GM10248 (cell line): ENCODE measurements around the gene MAP3K5.

Experiments used
- CTCF ChIA-PET: fragments of 300-600 bp; sonication (Branson Sonifier 250); formaldehyde crosslinking; extraction: SDS; loops from one replicate; lab custom pipeline; 2021; ENCODE audit warnings: antibody characterized with exemption; lab: Yijun Ruan, JAX
- POLR2A ChIA-PET: fragments of 350-650 bp; sonication (Branson Sonifier 250); formaldehyde crosslinking; extraction: SDS; loops from one replicate; lab custom pipeline; 2020; ENCODE audit warnings: antibody characterized with exemption; lab: Yijun Ruan, JAX
- DNase-seq: peaks from one replicate; pipeline ENCODE4 v3.0.0; 2012; ENCODE audit errors: extremely low spot score
- TF ChIP-seq, protein P1 (sequence below): IDR thresholded peaks from 2 replicates; pipeline ENCODE4 v1.5.1; 2012; ENCODE audit warnings: mild to moderate bottlenecking, low read depth; ENCODE audit errors: extremely low read depth, missing control alignments, control extremely low read depth

Gene MAP3K5

DNA sequence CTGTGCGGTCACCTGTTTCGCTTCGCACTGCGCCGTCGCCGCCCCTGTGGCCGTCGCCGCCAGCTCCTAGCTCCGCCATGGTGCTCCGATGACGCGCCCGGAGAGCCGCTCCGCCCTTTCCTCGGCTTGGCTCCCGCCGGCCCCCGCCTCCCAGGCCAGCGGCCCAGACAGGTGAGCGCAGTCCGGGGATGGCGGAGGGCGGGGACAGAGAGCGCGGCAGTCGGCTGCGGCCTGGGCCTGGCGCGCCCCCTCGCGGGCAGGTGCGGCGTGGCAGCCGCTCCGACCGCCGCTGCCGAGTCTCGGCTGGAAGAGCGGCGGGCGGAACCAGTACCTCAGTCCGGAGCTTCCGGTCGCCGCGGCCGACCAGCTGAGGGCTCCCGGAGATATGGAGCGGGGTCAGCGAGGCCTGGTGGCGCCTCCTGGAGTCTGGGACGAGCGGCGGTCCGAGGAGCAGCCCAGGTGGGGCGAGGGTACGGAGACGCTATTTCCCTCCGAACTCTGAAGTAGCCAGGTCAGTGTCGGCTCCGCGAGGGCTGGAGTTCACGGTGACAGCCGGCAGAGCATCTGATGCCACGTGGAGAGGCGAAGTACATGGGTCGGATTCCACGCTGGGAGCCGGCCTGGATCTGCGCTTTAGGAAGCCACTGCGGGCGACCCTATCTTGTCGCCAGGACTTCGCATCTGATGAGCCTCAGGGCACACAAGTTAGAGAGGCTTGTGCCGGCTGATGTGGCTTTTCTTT is 241.8 kb downstream of the MAP3K5 start, which contains the start of gene MAP7:
MAP7 (minus strand) TSS at position 93 of the 742 bp plus-strand sequence; CDS start at position 79, 14 bp downstream.
- DNase-seq = peak; percentile 86
- POLR2A ChIA-PET = no interaction called here
- CTCF ChIA-PET = interaction anchor here (0.6 to 1.9 kb wide), 8 partner anchors 9 to 218 kb away, joined by 3 to 8 read pairs (median 4); no protein-coding TSS in a partner anchor
- TF ChIP-seq, protein P1, sequence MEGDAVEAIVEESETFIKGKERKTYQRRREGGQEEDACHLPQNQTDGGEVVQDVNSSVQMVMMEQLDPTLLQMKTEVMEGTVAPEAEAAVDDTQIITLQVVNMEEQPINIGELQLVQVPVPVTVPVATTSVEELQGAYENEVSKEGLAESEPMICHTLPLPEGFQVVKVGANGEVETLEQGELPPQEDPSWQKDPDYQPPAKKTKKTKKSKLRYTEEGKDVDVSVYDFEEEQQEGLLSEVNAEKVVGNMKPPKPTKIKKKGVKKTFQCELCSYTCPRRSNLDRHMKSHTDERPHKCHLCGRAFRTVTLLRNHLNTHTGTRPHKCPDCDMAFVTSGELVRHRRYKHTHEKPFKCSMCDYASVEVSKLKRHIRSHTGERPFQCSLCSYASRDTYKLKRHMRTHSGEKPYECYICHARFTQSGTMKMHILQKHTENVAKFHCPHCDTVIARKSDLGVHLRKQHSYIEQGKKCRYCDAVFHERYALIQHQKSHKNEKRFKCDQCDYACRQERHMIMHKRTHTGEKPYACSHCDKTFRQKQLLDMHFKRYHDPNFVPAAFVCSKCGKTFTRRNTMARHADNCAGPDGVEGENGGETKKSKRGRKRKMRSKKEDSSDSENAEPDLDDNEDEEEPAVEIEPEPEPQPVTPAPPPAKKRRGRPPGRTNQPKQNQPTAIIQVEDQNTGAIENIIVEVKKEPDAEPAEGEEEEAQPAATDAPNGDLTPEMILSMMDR = peak; percentile 89

DNA sequence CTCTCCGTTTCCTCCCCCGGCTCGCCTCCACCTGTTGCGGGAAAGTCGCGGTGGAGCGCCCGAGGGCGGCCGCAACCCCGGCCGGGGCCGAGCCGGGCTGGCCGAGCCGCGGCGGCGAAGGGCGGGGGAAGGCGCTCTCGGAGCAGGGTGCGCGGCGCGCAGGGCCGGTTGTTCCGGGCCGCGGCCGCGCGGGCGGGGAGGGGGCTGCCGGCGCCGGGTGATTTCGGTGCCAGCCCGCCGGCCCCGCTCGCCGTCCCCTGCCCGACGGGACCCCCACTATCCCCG is 242.3 kb downstream of the MAP3K5 start:
- peak; percentile 65 for DNase-seq
- POLR2A ChIA-PET = no interaction called here

DNA sequence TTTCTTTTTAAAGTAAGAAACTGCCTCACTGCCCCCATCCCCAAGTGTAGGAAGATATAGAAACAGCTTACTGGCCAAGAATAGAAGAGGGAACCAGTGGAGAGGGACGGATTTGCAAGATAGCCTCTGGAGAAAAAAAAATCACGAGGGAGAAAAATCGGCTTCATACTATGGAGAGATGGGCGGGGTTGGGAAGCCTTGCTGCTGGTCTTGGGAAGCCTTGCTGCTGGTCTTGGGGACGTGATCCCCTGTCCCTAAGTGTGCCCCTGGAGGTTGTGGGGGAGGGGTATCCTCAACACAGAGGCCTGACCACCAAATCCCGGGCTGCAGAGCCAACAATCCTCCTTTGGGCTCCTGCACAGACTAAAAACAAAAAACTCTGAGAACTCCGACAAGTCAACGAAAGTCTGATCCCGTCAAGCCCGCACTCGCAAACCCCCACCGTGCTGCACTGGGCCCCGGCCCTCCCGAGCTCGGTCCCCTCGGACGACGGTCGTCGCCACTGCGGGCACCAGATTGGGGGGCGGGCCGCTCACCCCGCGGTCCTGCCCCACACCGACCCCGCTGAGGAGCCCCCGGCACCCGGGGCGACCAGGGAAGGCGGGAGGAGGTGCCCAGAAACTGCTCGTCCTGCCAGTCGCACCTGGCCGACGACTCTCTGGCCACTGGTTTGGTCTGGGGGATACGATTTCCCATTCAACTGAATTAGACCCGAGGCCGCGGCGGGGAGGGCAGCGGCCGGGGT is 242.8 kb downstream of the MAP3K5 start:
- POLR2A ChIA-PET = no interaction called here

More for the DNA sequence above, 242.3 kb downstream of the MAP3K5 start:
- CTCF ChIA-PET = interaction anchor here (0.6 to 1.9 kb wide), 7 partner anchors 8 to 217 kb away, joined by 3 to 8 read pairs (median 4); no protein-coding TSS in a partner anchor
- TF ChIP-seq, protein P1 = no peak

DNA sequence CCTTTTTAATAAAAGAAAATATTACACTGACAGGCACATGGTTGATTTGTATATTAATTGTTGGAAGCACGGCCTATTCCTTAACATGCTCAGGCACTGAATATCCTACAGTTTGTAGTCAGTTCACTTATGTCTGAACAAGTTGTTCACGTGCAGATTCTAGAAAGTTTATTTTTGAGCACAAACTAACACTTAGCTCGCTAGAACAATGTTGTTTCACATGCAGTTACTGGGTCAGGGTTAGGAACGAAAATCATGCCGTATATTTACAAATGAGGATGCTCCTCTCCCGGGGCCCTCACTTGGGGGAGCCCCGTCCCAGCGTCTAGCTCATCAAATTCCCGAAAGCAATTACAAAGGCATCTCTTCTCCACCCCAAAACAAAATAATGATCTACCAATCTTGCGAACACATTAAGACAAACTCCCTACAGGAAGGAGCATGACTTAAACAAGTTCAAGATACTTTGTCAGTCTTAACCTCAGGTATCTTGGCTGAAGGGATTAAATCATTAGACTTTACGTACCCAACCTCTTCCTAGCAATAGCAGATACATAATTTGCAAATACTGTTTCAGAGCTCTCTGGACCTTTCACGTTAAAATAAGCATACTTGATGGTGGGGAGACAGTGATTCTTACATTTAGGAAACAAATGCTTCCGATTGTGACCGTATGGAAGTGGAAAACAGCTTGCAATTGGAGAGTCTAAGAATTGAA is 243.5 kb downstream of the MAP3K5 start:
- POLR2A ChIA-PET = no interaction called here
- TF ChIP-seq, protein P1 = no peak
- CTCF ChIA-PET = interaction anchor here (1.1 to 1.9 kb wide), 2 partner anchors 9 to 15 kb away, joined by 3 to 4 read pairs; no protein-coding TSS in a partner anchor
- DNase-seq = no peak

More for the DNA sequence above, 242.8 kb downstream of the MAP3K5 start:
- TF ChIP-seq, protein P1 = no peak
- DNase-seq = no peak
- CTCF ChIA-PET = interaction anchor here (0.6 to 1.9 kb wide), 8 partner anchors 8 to 217 kb away, joined by 3 to 8 read pairs (median 4); no protein-coding TSS in a partner anchor

DNA sequence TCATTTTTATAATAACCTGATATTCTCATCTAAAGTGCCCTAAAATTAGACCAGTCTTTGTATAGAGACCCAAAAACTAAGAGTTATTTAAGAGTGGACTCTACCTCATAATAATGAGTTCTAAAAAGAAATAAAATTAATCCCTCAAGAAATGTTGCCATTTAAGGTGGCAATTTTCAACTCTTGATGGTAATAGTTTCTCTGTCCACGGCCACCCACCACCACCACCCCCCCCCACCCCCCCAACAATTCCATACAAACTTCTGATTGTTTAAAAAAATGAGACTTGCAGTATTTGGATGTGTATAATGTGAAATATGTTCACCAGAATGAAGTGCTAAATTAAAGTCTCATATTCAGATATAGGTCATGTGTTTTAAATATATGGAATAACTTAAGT is 244.4 kb downstream of the MAP3K5 start:
- POLR2A ChIA-PET = no interaction called here
- DNase-seq = no peak
- TF ChIP-seq, protein P1 = no peak
- CTCF ChIA-PET = interaction anchor here (1.2 kb wide), 1 partner anchor 48 kb away, joined by 3 read pairs; no protein-coding TSS in a partner anchor

DNA sequence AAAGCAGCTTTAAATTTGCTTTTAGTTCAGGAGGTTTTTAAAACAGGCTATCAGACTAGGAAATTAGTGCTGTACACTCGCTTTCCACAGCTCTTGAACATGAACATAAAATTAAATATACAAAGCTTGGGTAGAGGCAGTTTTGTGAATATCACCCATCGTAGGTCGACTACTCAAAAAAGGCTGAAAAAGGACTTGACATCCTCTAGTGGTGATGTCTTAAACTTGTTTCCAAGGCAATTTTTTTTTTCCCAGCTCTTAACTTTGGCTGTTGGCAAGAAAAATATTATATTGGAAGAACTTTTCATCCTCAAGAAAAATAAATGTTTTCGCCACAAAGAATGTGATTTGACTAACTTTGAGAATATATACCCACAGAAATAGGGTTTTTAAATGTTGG is 244.9 kb downstream of the MAP3K5 start:
- ChIA-PET POLR2A (no interaction called here), CTCF (interaction anchor here (0.7 to 1.2 kb wide), 3 partner anchors 9 to 48 kb away, joined by 3 read pairs; no protein-coding TSS in a partner anchor)
- TF ChIP-seq, protein P1 = peak; percentile 38
- DNase-seq = no peak
